IMR-90 (cell line): ENCODE data around the gene GNL2. TPM values are rescaled to one million over a fixed set of nuclear protein-coding genes. Genes with fewer than 3 reads are reported as not detected.

Experiments
- ATAC-seq: fragments of 200-7000 bp; cut with Tn5 transposase; 2 replicates; pipeline ENCODE4 v1.9.1; 2020; ENCODE audit warnings: low read depth, mild to moderate bottlenecking, moderate library complexity
- BruUV-seq: library from RNA; stranded (reverse); fragments of 400-500 nt; replicated peaks from 2 replicates; lab custom pipeline; 2021; lab: Mats Ljungman, UMichigan
- CTCF ChIA-PET: fragments of 300-600 bp; formaldehyde crosslinking; extraction: SDS; loops from one replicate; lab custom pipeline; 2021; ENCODE audit warnings: antibody characterized with exemption; lab: Yijun Ruan, JAX
- POLR2A ChIA-PET: fragments of 300-600 bp; sonication (Branson Sonifier 250); formaldehyde crosslinking; loops from one replicate; lab custom pipeline; 2022; ENCODE audit warnings: antibody characterized with exemption; ENCODE audit not compliant: unreplicated experiment; lab: Charles Lee
- DNase-seq: peaks from one replicate; pipeline ENCODE4 v3.0.0; 2013
- H2AFZ ChIP-seq: replicated peaks from 2 replicates; pipeline ENCODE3; 2013; ENCODE audit warnings: low read length, mild to moderate bottlenecking; ENCODE audit not compliant: poor library complexity
- H2AK5ac ChIP-seq: 2 replicates; pipeline ENCODE4 v1.6.1; 2013; ENCODE audit warnings: low read depth, low read length, inconsistent platforms
- H2AK9ac ChIP-seq: replicated peaks from 2 replicates; pipeline ENCODE3; 2013; ENCODE audit warnings: mild to moderate bottlenecking, low read depth, low read length, moderate library complexity; ENCODE audit not compliant: poor library complexity
- H2BK120ac ChIP-seq: 2 replicates; pipeline ENCODE4 v1.6.1; 2013; ENCODE audit warnings: low read depth, low read length, inconsistent platforms
- H2BK15ac ChIP-seq: 3 replicates; pipeline ENCODE4 v1.6.1; 2013; ENCODE audit warnings: low read depth, low read length, inconsistent platforms
- H2BK20ac ChIP-seq: 2 replicates; pipeline ENCODE4 v1.6.1; 2013; ENCODE audit warnings: low read depth, mild to moderate bottlenecking, inconsistent platforms, low read length, moderate library complexity
- H2BK5ac ChIP-seq: 2 replicates; pipeline ENCODE4 v1.6.1; 2013; ENCODE audit warnings: mild to moderate bottlenecking, low read depth, low read length, inconsistent platforms; ENCODE audit not compliant: poor library complexity, severe bottlenecking
- H3K14ac ChIP-seq: replicated peaks from 2 replicates; pipeline ENCODE4 v1.6.1; 2013; ENCODE audit warnings: low read depth, low read length, inconsistent platforms
- H3K18ac ChIP-seq: 2 replicates; pipeline ENCODE4 v1.6.1; 2013; ENCODE audit warnings: low read depth, low read length, control low read depth
- H3K23ac ChIP-seq: 2 replicates; pipeline ENCODE4 v1.6.1; 2013; ENCODE audit warnings: low read depth, low read length, inconsistent platforms
- H3K27ac ChIP-seq: 2 replicates; pipeline ENCODE4 v1.5.1; 2013; ENCODE audit warnings: mild to moderate bottlenecking, control low read depth, low read length; ENCODE audit not compliant: insufficient read depth
- H3K27me3 ChIP-seq: 2 replicates; pipeline ENCODE4 v1.6.1; 2013; ENCODE audit warnings: low read length; ENCODE audit not compliant: control insufficient read depth, insufficient read depth
- H3K36me3 ChIP-seq: 2 replicates; pipeline ENCODE4 v1.6.1; 2013; ENCODE audit warnings: low read length, mixed read lengths; ENCODE audit not compliant: control insufficient read depth, insufficient read depth
- H3K4ac ChIP-seq: 2 replicates; pipeline ENCODE4 v1.6.1; 2013; ENCODE audit warnings: low read depth, low read length, inconsistent platforms
- H3K4me1 ChIP-seq: 2 replicates; pipeline ENCODE4 v1.6.1; 2013; ENCODE audit warnings: low read length, mixed read lengths; ENCODE audit not compliant: control insufficient read depth, insufficient read depth
- H3K4me2 ChIP-seq: 2 replicates; pipeline ENCODE4 v1.6.1; 2013; ENCODE audit warnings: low read depth, mild to moderate bottlenecking, control low read depth, low read length, moderate library complexity
- H3K4me3 ChIP-seq: 2 replicates; pipeline ENCODE4 v1.5.1; 2013; ENCODE audit warnings: low read depth, mild to moderate bottlenecking, control low read depth, low read length, moderate library complexity; ENCODE audit not compliant: insufficient read depth
- H3K56ac ChIP-seq: 2 replicates; pipeline ENCODE4 v1.6.1; 2013; ENCODE audit warnings: low read length, inconsistent platforms; ENCODE audit not compliant: insufficient read depth; ENCODE audit errors: extremely low read depth
- H3K79me1 ChIP-seq, 2 experiments: 2 replicates each; pipeline ENCODE4 v1.6.1; 2013; ENCODE audit warnings: low read length in 2 of 2, inconsistent platforms in 1 of 2, low read depth in 1 of 2
- H3K9ac ChIP-seq: 2 replicates; pipeline ENCODE4 v1.6.1; 2013; ENCODE audit warnings: low read depth, low read length, control low read depth
- H3K9me1 ChIP-seq: 2 replicates; pipeline ENCODE4 v1.6.1; 2013; ENCODE audit warnings: low read length, inconsistent platforms; ENCODE audit not compliant: insufficient read depth
- H3K9me3 ChIP-seq: 2 replicates; pipeline ENCODE4 v1.6.1; 2013; ENCODE audit warnings: low read length; ENCODE audit not compliant: control insufficient read depth, insufficient read depth
- H4K20me1 ChIP-seq: 2 replicates; pipeline ENCODE4 v1.6.1; 2013; ENCODE audit warnings: low read length, inconsistent platforms; ENCODE audit not compliant: insufficient read depth
- H4K5ac ChIP-seq: 2 replicates; pipeline ENCODE4 v1.6.1; 2013; ENCODE audit warnings: mild to moderate bottlenecking, low read depth, low read length, control low read depth
- H4K8ac ChIP-seq, 2 experiments: 2 replicates each; pipeline ENCODE4 v1.6.1; 2013; ENCODE audit warnings: low read depth in 2 of 2, low read length in 2 of 2, control low read depth in 1 of 2, inconsistent platforms in 1 of 2
- H4K91ac ChIP-seq: 2 replicates; pipeline ENCODE4 v1.6.1; 2013; ENCODE audit warnings: low read depth, low read length, inconsistent platforms; ENCODE audit not compliant: insufficient read depth
- BHLHE40 ChIP-seq: fragments of 150-350 bp; IDR thresholded peaks from 2 replicates; pipeline ENCODE4 v1.6.1; 2016; ENCODE audit warnings: mild to moderate bottlenecking, low read depth, low read length
- CEBPB ChIP-seq: IDR thresholded peaks from 2 replicates; pipeline ENCODE4 v1.6.1; 2012; ENCODE audit warnings: low read depth, low read length, improper control_type of control experiment
- MAFK ChIP-seq: IDR thresholded peaks from 2 replicates; pipeline ENCODE4 v1.6.1; 2012; ENCODE audit warnings: low read depth, low read length, improper control_type of control experiment
- RCOR1 ChIP-seq: IDR thresholded peaks from 2 replicates; pipeline ENCODE4 v1.6.1; 2012; ENCODE audit warnings: mild to moderate bottlenecking, low read length, improper control_type of control experiment; ENCODE audit not compliant: insufficient replicate concordance
- WGBS, 2 experiments: methylation state at CpG; one replicate each; pipeline versions ENCODE4 v1.1.5 to v1.1.7; 2013; ENCODE audit warnings: missing lambda C conversion rate in 2 of 2; ENCODE audit not compliant: insufficient read length in 1 of 2; ENCODE audit errors: extremely low coverage in 2 of 2; 5-methylcytosine and 5-hydroxymethylcytosine counted together
- dilution Hi-C: fragments of 300-500 bp; cut with HindIII; formaldehyde crosslinking; loops from one replicate; pipeline ENCODE4 v1.14.3; 2018; ENCODE audit warnings: low sequenced_read_pairs; ENCODE audit not compliant: unreplicated experiment
- in situ Hi-C: fragments of 300-500 bp; cut with MboI; formaldehyde crosslinking; loops from 3 replicates; pipeline ENCODE4 v1.14.3; 2019; ENCODE audit warnings: low sequenced_read_pairs, inconsistent platforms, mixed read lengths
- intact Hi-C: fragments of 100-400 bp; cut with micrococcal nuclease; formaldehyde crosslinking; loops from 2 replicates; pipeline ENCODE4 v1.10.0; 2022
- polyA plus RNA-seq, 3 experiments: library from polyadenylated mRNA; depleted of rRNA; stranded (reverse); fragments of >200 nt; gene quantifications; 2 replicates each; pipeline ENCODE4 v1.2.3, GENCODE V29; 2012; ENCODE audit warnings: low replicate concordance in 1 of 3
- total RNA-seq: library from RNA; depleted of rRNA; stranded (reverse); fragments of >200 nt; gene quantifications from 2 replicates; pipeline ENCODE4 v1.2.3, GENCODE V29; 2012
- TF ChIP-seq, protein P1 (sequence below): conservative IDR thresholded peaks from 2 replicates; pipeline ENCODE4 v1.5.1; 2012; ENCODE audit warnings: mild to moderate bottlenecking, low read depth, low read length, improper control_type of control experiment
- TF ChIP-seq, protein P2 (sequence below): fragments of 150-350 bp; IDR thresholded peaks from 2 replicates; pipeline ENCODE4 v1.6.1; 2016; ENCODE audit warnings: low read depth, mild to moderate bottlenecking, low read length, moderate library complexity, borderline replicate concordance

The GNL2 gene
- total and polyA plus RNA-seq, 2 of the 4 experiments (the other 2 are of a cell fraction) = 42.9 to 77.4 TPM

DNA sequence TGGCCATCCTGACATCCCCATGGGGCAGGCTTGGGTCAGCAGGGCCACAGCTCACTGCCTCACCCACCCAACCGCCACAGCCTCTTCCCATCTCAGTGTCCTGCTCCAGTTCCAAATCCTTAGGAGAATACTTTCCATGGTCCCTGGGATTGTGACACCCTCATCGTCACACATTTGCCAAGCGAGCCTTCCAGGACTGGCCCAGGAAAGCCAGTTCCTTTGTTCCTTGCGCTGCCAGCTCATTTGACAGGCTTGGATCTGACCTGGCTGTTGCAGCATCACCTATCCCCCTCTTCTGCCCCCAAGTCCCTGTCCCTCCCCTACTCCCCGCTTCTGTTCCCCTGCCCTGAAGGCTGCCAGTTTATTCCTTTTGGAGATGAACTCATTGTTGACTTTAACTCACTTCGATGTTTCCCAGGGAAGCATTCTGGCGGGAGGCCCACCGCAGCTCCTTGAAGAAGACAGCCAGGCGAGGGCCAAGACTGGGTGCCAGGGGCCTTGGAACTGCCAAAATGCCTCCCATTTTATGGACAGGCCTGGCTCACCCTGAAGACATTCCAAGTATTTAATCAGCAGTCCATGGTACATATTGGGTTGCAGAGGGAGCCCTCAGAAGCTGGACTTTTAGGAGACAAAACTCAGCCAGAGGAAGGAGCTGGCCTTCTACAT lies 10.2 kb upstream of the GNL2 start (continued):
- no peak for TF ChIP-seq RCOR1

- no peak overlapping the region for H2AK5ac ChIP-seq
- no peak overlapping the region for H3K27ac ChIP-seq
- no peak overlapping the region for H4K91ac ChIP-seq
- intact Hi-C loops = loop anchor here (10.0 kb wide), 1 partner anchor 200 kb away; the partner anchor contains the start of genes C1orf122 and YRDC
- no peak overlapping the region for H3K14ac ChIP-seq
- no peak overlapping the region for H3K4me2 ChIP-seq
- H3K27me3 ChIP-seq = peaks cover 35% of the 10 kb centered on the region
- no peak overlapping the region for H2BK120ac ChIP-seq
- no peak overlapping the region for H3K4me3 ChIP-seq
- no peaks in the 10 kb centered on the region for H3K79me1 ChIP-seq
- no peak overlapping the region for H2BK5ac ChIP-seq
- H4K20me1 ChIP-seq = no peaks in the 10 kb centered on the region
- no peak overlapping the region for H3K9ac ChIP-seq
- ATAC-seq = no peak
- H4K5ac ChIP-seq = no peak overlapping the region
- no peaks in the 10 kb centered on the region for H3K36me3 ChIP-seq
- no TSS peak for BruUV-seq
- no peak overlapping the region for H4K8ac ChIP-seq
- no peaks in the 10 kb centered on the region for H3K9me1 ChIP-seq
- peaks cover 3% of the 10 kb centered on the region; the same call in 1 of the 2 replicates for H3K4me1 ChIP-seq
- H2AFZ ChIP-seq = no peak overlapping the region
- dilution Hi-C loops = no loop called here
- H2AK9ac ChIP-seq = no peak overlapping the region
- no peak for TF ChIP-seq MAFK
- no peak for TF ChIP-seq CEBPB
- TF ChIP-seq, protein P1, sequence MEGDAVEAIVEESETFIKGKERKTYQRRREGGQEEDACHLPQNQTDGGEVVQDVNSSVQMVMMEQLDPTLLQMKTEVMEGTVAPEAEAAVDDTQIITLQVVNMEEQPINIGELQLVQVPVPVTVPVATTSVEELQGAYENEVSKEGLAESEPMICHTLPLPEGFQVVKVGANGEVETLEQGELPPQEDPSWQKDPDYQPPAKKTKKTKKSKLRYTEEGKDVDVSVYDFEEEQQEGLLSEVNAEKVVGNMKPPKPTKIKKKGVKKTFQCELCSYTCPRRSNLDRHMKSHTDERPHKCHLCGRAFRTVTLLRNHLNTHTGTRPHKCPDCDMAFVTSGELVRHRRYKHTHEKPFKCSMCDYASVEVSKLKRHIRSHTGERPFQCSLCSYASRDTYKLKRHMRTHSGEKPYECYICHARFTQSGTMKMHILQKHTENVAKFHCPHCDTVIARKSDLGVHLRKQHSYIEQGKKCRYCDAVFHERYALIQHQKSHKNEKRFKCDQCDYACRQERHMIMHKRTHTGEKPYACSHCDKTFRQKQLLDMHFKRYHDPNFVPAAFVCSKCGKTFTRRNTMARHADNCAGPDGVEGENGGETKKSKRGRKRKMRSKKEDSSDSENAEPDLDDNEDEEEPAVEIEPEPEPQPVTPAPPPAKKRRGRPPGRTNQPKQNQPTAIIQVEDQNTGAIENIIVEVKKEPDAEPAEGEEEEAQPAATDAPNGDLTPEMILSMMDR = no peak
- TF ChIP-seq, protein P2, sequence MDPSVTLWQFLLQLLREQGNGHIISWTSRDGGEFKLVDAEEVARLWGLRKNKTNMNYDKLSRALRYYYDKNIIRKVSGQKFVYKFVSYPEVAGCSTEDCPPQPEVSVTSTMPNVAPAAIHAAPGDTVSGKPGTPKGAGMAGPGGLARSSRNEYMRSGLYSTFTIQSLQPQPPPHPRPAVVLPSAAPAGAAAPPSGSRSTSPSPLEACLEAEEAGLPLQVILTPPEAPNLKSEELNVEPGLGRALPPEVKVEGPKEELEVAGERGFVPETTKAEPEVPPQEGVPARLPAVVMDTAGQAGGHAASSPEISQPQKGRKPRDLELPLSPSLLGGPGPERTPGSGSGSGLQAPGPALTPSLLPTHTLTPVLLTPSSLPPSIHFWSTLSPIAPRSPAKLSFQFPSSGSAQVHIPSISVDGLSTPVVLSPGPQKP = no peak
- TF ChIP-seq BHLHE40 = no peak
- H3K23ac ChIP-seq = no peak overlapping the region
- no peak overlapping the region for H2BK15ac ChIP-seq
- no peak overlapping the region for H3K56ac ChIP-seq
- in situ Hi-C loops = loop anchor here (5.0 to 25.0 kb wide), 2 partner anchors 67 to 1207 kb away; no protein-coding TSS in a partner anchor
- 65% methylated on average over 9 of the region's 12 CpGs; no CpG with 5 or more reads in 1 of the 2 experiments for WGBS, 2 experiments
- POLR2A ChIA-PET = no interaction called here
- H3K18ac ChIP-seq = no peak overlapping the region
- H2BK20ac ChIP-seq = no peak overlapping the region
- CTCF ChIA-PET = interaction anchor here (1.3 kb wide), 1 partner anchor 9 kb away, joined by 5 read pairs; the partner anchor contains the start of gene GNL2
- no peak for DNase-seq
- H3K4ac ChIP-seq = no peak overlapping the region
- H3K9me3 ChIP-seq = no peaks in the 10 kb centered on the region
Observed at GRCh38 chr1:37605061-37605650, 9.4 kb upstream of the GNL2 start.
